ENCODE measurements around the gene PNPO.

GRCh38 chr17:47899643-47900042 lies 41.7 kb upstream of the PNPO start:
- TF ChIP-seq CTCF (IDR thresholded peaks at IDR 0.05) (no peak), EZH2 (IDR thresholded peaks at IDR 0.05) (no peak), EZH2phosphoT487 (IDR thresholded peaks at IDR 0.05) (no peak)
